ENCODE data around the gene PLEKHH3. TPM values are rescaled to one million over a fixed set of nuclear protein-coding genes. Genes with fewer than 3 reads are reported as not detected.

Gene PLEKHH3
- total and polyA plus RNA-seq, 4 donors = 4.2 to 10.3 (median 7.9) TPM

DNA sequence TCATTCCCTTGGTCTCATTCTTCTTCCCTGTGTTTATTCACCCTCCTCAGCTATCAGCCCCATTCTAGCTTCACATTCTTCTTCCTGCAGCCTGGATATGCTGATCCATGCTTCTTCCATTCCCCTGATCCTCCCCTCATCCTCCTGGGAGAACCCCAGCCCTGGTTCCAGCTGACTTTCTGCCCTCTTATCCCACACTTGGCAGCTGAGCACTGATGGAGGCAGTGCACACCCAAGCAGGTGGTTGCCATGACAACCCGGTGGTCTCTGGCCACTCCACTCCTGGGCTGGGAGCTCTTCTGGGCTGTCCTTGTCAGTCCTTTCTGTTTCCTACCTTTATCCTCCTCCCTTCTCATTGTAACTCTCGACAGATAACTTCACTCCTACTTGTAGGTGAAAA lies 34.5 kb downstream of the PLEKHH3 start:
- TF ChIP-seq FOXA2 (IDR thresholded peaks at IDR 0.05) = no peak
- no peak for TF ChIP-seq YY1 (IDR thresholded peaks at IDR 0.05)
- TF ChIP-seq, protein P1, sequence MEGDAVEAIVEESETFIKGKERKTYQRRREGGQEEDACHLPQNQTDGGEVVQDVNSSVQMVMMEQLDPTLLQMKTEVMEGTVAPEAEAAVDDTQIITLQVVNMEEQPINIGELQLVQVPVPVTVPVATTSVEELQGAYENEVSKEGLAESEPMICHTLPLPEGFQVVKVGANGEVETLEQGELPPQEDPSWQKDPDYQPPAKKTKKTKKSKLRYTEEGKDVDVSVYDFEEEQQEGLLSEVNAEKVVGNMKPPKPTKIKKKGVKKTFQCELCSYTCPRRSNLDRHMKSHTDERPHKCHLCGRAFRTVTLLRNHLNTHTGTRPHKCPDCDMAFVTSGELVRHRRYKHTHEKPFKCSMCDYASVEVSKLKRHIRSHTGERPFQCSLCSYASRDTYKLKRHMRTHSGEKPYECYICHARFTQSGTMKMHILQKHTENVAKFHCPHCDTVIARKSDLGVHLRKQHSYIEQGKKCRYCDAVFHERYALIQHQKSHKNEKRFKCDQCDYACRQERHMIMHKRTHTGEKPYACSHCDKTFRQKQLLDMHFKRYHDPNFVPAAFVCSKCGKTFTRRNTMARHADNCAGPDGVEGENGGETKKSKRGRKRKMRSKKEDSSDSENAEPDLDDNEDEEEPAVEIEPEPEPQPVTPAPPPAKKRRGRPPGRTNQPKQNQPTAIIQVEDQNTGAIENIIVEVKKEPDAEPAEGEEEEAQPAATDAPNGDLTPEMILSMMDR (IDR thresholded peaks at IDR 0.05; ENCODE audit: low read depth, low read length, missing input control) = no peak
- TF ChIP-seq RAD21 (IDR thresholded peaks at IDR 0.05) = no peak
- TF ChIP-seq, protein P2, sequence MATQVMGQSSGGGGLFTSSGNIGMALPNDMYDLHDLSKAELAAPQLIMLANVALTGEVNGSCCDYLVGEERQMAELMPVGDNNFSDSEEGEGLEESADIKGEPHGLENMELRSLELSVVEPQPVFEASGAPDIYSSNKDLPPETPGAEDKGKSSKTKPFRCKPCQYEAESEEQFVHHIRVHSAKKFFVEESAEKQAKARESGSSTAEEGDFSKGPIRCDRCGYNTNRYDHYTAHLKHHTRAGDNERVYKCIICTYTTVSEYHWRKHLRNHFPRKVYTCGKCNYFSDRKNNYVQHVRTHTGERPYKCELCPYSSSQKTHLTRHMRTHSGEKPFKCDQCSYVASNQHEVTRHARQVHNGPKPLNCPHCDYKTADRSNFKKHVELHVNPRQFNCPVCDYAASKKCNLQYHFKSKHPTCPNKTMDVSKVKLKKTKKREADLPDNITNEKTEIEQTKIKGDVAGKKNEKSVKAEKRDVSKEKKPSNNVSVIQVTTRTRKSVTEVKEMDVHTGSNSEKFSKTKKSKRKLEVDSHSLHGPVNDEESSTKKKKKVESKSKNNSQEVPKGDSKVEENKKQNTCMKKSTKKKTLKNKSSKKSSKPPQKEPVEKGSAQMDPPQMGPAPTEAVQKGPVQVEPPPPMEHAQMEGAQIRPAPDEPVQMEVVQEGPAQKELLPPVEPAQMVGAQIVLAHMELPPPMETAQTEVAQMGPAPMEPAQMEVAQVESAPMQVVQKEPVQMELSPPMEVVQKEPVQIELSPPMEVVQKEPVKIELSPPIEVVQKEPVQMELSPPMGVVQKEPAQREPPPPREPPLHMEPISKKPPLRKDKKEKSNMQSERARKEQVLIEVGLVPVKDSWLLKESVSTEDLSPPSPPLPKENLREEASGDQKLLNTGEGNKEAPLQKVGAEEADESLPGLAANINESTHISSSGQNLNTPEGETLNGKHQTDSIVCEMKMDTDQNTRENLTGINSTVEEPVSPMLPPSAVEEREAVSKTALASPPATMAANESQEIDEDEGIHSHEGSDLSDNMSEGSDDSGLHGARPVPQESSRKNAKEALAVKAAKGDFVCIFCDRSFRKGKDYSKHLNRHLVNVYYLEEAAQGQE (IDR thresholded peaks at IDR 0.05) = no peak
- 35% methylated on average over 2 of the region's 2 CpGs for WGBS
- no peak overlapping the region for H3K4me3 ChIP-seq (ENCODE audit: low read depth in 1 of 3, low read length in 3 of 3)
- H3K4me1 ChIP-seq (ENCODE audit: control insufficient read depth in 4 of 4, insufficient read depth in 4 of 4, low read length in 3 of 4) = no peaks in the 10 kb centered on the region
- H3K9me3 ChIP-seq (ENCODE audit: control insufficient read depth in 4 of 4, low read length in 3 of 4) = no peaks in the 10 kb centered on the region
- no peak for DNase-seq (ENCODE audit: low spot score)
- no peak overlapping the region for H3K9ac ChIP-seq (ENCODE audit: low read depth in 1 of 2, low read length in 2 of 2)
- H3K27me3 ChIP-seq (ENCODE audit: control insufficient read depth in 4 of 4, insufficient read depth in 4 of 4, low read length in 3 of 4) = no peaks in the 10 kb centered on the region
- no peaks in the 10 kb centered on the region for H3K36me3 ChIP-seq (ENCODE audit: control insufficient read depth in 4 of 4, insufficient read depth in 3 of 4, low read depth in 1 of 4, low read length in 3 of 4)
- no peak overlapping the region for H3K27ac ChIP-seq (ENCODE audit: low read depth in 1 of 2, low read length in 2 of 2)

DNA sequence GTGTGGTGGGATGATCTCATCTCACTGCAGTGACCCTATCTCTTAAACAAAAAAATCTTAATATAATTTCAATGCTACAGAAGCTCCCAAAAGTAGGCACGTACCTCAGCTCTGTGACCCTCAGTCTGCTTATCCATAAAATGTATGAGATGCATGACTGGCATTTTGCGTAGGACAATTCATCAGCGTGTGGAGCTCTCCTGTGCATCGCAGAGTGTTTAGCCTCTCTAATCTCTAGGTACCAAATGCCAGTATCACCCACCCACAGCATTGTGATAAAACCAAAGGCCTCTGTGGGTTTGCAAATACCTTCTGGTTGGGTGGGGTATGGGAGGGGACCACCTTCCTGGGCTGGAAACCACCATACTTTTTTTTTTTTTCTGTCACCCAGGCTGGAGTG lies 36.7 kb downstream of the PLEKHH3 start:
- Histone ChIP-seq H3K9ac (ENCODE audit: low read depth in 1 of 2, low read length in 2 of 2) (no peak overlapping the region), H3K4me1 (ENCODE audit: control insufficient read depth in 4 of 4, insufficient read depth in 4 of 4, low read length in 3 of 4) (no peaks in the 10 kb centered on the region), H3K4me3 (ENCODE audit: low read depth in 1 of 3, low read length in 3 of 3) (no peak overlapping the region), H3K27ac (ENCODE audit: low read depth in 1 of 2, low read length in 2 of 2) (no peak overlapping the region), H3K36me3 (ENCODE audit: control insufficient read depth in 4 of 4, insufficient read depth in 3 of 4, low read depth in 1 of 4, low read length in 3 of 4) (no peaks in the 10 kb centered on the region), H3K9me3 (ENCODE audit: control insufficient read depth in 4 of 4, low read length in 3 of 4) (no peaks in the 10 kb centered on the region), H3K27me3 (ENCODE audit: control insufficient read depth in 4 of 4, insufficient read depth in 4 of 4, low read length in 3 of 4) (no peaks in the 10 kb centered on the region)
- no peak for TF ChIP-seq TAF1 (conservative IDR thresholded peaks at IDR 0.05)
- TF ChIP-seq HNF4A (conservative IDR thresholded peaks at IDR 0.05) = no peak
- no peak for TF ChIP-seq HNF4G (IDR thresholded peaks at IDR 0.05)
- no peak for TF ChIP-seq JUND (IDR thresholded peaks at IDR 0.05)
- TF ChIP-seq, protein P3, sequence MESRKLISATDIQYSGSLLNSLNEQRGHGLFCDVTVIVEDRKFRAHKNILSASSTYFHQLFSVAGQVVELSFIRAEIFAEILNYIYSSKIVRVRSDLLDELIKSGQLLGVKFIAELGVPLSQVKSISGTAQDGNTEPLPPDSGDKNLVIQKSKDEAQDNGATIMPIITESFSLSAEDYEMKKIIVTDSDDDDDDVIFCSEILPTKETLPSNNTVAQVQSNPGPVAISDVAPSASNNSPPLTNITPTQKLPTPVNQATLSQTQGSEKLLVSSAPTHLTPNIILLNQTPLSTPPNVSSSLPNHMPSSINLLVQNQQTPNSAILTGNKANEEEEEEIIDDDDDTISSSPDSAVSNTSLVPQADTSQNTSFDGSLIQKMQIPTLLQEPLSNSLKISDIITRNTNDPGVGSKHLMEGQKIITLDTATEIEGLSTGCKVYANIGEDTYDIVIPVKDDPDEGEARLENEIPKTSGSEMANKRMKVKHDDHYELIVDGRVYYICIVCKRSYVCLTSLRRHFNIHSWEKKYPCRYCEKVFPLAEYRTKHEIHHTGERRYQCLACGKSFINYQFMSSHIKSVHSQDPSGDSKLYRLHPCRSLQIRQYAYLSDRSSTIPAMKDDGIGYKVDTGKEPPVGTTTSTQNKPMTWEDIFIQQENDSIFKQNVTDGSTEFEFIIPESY (IDR thresholded peaks at IDR 0.05) = no peak
- TF ChIP-seq GABPA (IDR thresholded peaks at IDR 0.05 in 1 of 2, conservative IDR thresholded peaks at IDR 0.05 in 1 of 2) = no peak
- TF ChIP-seq FOXA2 (IDR thresholded peaks at IDR 0.05) = no peak
- no peak for TF ChIP-seq RXRA (IDR thresholded peaks at IDR 0.05)
- TF ChIP-seq, protein P1 (IDR thresholded peaks at IDR 0.05; ENCODE audit: low read depth, low read length, missing input control) = no peak
- no peak for TF ChIP-seq SP1 (IDR thresholded peaks at IDR 0.05)
- TF ChIP-seq NR2F2 (IDR thresholded peaks at IDR 0.05) = no peak
- no peak for TF ChIP-seq FOXA1 (IDR thresholded peaks at IDR 0.05)
- TF ChIP-seq YY1 (IDR thresholded peaks at IDR 0.05) = no peak
- TF ChIP-seq, protein P4, sequence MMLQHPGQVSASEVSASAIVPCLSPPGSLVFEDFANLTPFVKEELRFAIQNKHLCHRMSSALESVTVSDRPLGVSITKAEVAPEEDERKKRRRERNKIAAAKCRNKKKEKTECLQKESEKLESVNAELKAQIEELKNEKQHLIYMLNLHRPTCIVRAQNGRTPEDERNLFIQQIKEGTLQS (IDR thresholded peaks at IDR 0.05) = no peak
- TF ChIP-seq, protein P2 (IDR thresholded peaks at IDR 0.05) = no peak
- TF ChIP-seq RAD21 (IDR thresholded peaks at IDR 0.05) = no peak
- TF ChIP-seq, protein P5, sequence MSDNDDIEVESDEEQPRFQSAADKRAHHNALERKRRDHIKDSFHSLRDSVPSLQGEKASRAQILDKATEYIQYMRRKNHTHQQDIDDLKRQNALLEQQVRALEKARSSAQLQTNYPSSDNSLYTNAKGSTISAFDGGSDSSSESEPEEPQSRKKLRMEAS (IDR thresholded peaks at IDR 0.05) = no peak
- no peak for DNase-seq (ENCODE audit: low spot score)
- WGBS = 96% methylated on average over 4 of the region's 4 CpGs
